ENCODE results near the gene DMAC1.

The DMAC1 gene

DNA sequence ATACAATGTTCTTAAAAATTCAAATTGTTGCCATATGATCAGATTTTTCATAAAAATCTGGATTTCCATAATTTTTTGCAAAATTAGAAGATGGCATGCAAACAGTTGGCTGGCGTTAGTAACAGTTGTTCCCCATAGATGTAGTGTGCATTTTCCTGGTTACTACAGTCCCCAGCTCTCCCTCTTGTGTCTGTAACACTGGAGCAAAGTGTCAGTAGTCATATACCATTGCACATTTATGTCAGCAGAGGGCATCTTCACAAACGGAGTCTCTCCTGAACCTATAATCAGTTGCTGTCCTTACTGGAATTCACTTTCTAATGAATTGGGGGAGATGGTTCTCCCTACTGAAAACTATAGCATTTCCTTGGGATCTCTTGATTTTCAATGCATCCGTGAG, 44.7 kb upstream of the DMAC1 start:
- peak; percentile 67; the same call in 2 of the 3 replicates for ATAC-seq (ENCODE audit: insufficient read depth, low read depth)
- H3K27ac ChIP-seq (ENCODE audit: low read length): no peak overlapping the region

DNA sequence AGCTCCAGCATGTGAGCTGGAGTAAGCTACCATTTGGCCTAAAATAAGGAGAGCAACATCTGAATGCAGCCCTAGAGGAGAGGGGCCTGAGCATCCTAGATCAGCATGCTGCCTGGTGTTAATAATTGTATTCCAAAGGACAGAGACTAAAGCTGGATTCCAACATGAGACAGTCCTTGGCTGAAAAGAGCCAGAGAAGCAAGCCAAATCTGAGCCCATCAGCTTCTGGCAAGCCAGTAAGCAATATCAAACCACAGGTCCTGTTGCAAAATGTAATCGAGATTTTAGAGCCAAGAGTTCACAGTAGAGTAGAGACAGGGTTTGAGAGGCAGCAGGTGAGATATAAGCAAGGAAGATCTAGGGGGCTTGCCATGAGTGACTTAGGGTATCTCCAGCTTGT, 42.3 kb upstream of the DMAC1 start:
- no peak overlapping the region for H3K4me3 ChIP-seq (ENCODE audit: low read depth in 1 of 2, low read length in 2 of 2)
- no peaks in the 10 kb centered on the region for H3K27me3 ChIP-seq (ENCODE audit: insufficient read depth, low read length, poor library complexity)
- no peaks in the 10 kb centered on the region for H3K79me2 ChIP-seq (ENCODE audit: insufficient read depth, low read length)
- H3K4me2 ChIP-seq (ENCODE audit: insufficient read depth, low read length): no peak overlapping the region
- no peak for DNase-seq
- no peak overlapping the region for H3K9ac ChIP-seq (ENCODE audit: low read depth, low read length)
- no peaks in the 10 kb centered on the region for H3K4me1 ChIP-seq (ENCODE audit: insufficient read depth, low read length)
- H3K9me3 ChIP-seq (ENCODE audit: insufficient read depth, low read length, severe bottlenecking): no peaks in the 10 kb centered on the region
- no peak for ATAC-seq (ENCODE audit: insufficient read depth, low read depth)
- TF ChIP-seq, protein P1, sequence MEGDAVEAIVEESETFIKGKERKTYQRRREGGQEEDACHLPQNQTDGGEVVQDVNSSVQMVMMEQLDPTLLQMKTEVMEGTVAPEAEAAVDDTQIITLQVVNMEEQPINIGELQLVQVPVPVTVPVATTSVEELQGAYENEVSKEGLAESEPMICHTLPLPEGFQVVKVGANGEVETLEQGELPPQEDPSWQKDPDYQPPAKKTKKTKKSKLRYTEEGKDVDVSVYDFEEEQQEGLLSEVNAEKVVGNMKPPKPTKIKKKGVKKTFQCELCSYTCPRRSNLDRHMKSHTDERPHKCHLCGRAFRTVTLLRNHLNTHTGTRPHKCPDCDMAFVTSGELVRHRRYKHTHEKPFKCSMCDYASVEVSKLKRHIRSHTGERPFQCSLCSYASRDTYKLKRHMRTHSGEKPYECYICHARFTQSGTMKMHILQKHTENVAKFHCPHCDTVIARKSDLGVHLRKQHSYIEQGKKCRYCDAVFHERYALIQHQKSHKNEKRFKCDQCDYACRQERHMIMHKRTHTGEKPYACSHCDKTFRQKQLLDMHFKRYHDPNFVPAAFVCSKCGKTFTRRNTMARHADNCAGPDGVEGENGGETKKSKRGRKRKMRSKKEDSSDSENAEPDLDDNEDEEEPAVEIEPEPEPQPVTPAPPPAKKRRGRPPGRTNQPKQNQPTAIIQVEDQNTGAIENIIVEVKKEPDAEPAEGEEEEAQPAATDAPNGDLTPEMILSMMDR (IDR thresholded peaks at IDR 0.05; ENCODE audit: borderline replicate concordance, extremely low read depth, low read length, poor library complexity, severe bottlenecking): no peak
- TF ChIP-seq EZH2 (IDR thresholded peaks at IDR 0.05; ENCODE audit: borderline replicate concordance, low read depth, low read length, severe bottlenecking): no peak
- no peaks in the 10 kb centered on the region for H3K36me3 ChIP-seq (ENCODE audit: insufficient read depth, low read length)
- H3K27ac ChIP-seq (ENCODE audit: low read length): no peak overlapping the region
- H2AFZ ChIP-seq (ENCODE audit: low read depth, low read length): no peak overlapping the region
- no peaks in the 10 kb centered on the region for H4K20me1 ChIP-seq (ENCODE audit: insufficient read depth, low read length)

More for the DNA sequence above, 44.7 kb upstream of the DMAC1 start:
- Histone ChIP-seq H3K9ac (ENCODE audit: low read depth, low read length) (no peak overlapping the region), H3K79me2 (ENCODE audit: insufficient read depth, low read length) (no peaks in the 10 kb centered on the region), H3K4me1 (ENCODE audit: insufficient read depth, low read length) (no peaks in the 10 kb centered on the region), H3K4me2 (ENCODE audit: insufficient read depth, low read length) (no peak overlapping the region), H3K9me3 (ENCODE audit: insufficient read depth, low read length, severe bottlenecking) (no peaks in the 10 kb centered on the region), H2AFZ (ENCODE audit: low read depth, low read length) (no peak overlapping the region), H3K36me3 (ENCODE audit: insufficient read depth, low read length) (no peaks in the 10 kb centered on the region), H3K27me3 (ENCODE audit: insufficient read depth, low read length, poor library complexity) (no peaks in the 10 kb centered on the region), H4K20me1 (ENCODE audit: insufficient read depth, low read length) (no peaks in the 10 kb centered on the region), H3K4me3 (ENCODE audit: low read depth in 1 of 2, low read length in 2 of 2) (no peak overlapping the region)
- no peak for TF ChIP-seq EZH2 (IDR thresholded peaks at IDR 0.05; ENCODE audit: borderline replicate concordance, low read depth, low read length, severe bottlenecking)
- TF ChIP-seq, protein P1 (IDR thresholded peaks at IDR 0.05; ENCODE audit: borderline replicate concordance, extremely low read depth, low read length, poor library complexity, severe bottlenecking): peak; percentile 54
- DNase-seq: peak; percentile 10

DNA sequence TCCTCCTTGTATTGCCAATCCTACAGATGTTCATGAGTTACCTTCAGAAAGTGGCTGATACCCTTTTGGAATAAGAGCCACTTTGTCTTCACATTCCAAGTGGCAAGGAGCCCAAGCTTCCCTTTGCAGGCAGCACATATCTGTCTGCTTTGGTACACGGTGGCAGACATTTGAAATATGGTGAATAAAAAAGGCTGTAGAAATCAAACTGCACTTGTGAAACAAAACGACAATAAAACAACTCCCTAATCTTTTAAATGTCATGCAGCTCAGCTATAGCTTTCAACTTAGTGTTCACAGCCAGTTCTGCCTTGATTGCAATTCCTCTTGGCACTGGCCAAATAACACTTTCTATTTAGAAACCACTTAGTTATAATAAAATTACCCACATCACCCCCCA, 35.0 kb upstream of the DMAC1 start:
- Histone ChIP-seq H3K9me3 (ENCODE audit: insufficient read depth, low read length, severe bottlenecking) (no peaks in the 10 kb centered on the region), H3K27ac (ENCODE audit: low read length) (no peak overlapping the region), H3K79me2 (ENCODE audit: insufficient read depth, low read length) (no peaks in the 10 kb centered on the region), H3K27me3 (ENCODE audit: insufficient read depth, low read length, poor library complexity) (no peaks in the 10 kb centered on the region), H3K4me2 (ENCODE audit: insufficient read depth, low read length) (no peak overlapping the region), H4K20me1 (ENCODE audit: insufficient read depth, low read length) (no peaks in the 10 kb centered on the region), H3K4me3 (ENCODE audit: low read depth in 1 of 2, low read length in 2 of 2) (no peak overlapping the region), H2AFZ (ENCODE audit: low read depth, low read length) (no peak overlapping the region), H3K36me3 (ENCODE audit: insufficient read depth, low read length) (no peaks in the 10 kb centered on the region), H3K9ac (ENCODE audit: low read depth, low read length) (no peak overlapping the region), H3K4me1 (ENCODE audit: insufficient read depth, low read length) (no peaks in the 10 kb centered on the region)
- TF ChIP-seq, protein P1 (IDR thresholded peaks at IDR 0.05; ENCODE audit: borderline replicate concordance, extremely low read depth, low read length, poor library complexity, severe bottlenecking): no peak
- no peak for TF ChIP-seq EZH2 (IDR thresholded peaks at IDR 0.05; ENCODE audit: borderline replicate concordance, low read depth, low read length, severe bottlenecking)
- ATAC-seq (ENCODE audit: insufficient read depth, low read depth) (no peak), DNase-seq (no peak)

DNA sequence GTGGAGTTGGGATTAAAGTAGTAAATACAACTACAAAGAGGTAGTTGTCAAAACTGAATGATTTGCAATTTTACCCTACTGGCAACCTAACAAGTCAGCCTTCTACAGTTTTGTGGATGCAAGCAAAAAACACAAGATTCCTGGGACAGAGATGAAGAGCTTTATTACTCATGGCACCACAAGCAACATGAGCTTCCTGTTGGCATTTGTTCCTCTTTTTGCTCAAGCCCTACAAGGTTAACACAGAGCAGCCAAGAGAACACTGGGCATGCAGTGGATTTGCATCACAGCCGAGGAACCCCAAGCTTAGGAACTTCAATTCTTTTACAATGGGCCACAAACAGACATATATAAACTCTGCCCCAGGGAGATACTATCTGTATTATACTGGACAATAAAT, 28.8 kb upstream of the DMAC1 start:
- Histone ChIP-seq H3K9me3 (ENCODE audit: insufficient read depth, low read length, severe bottlenecking) (no peaks in the 10 kb centered on the region), H3K36me3 (ENCODE audit: insufficient read depth, low read length) (no peaks in the 10 kb centered on the region), H3K4me1 (ENCODE audit: insufficient read depth, low read length) (no peaks in the 10 kb centered on the region), H3K9ac (ENCODE audit: low read depth, low read length) (no peak overlapping the region), H3K4me3 (ENCODE audit: low read depth in 1 of 2, low read length in 2 of 2) (no peak overlapping the region), H3K79me2 (ENCODE audit: insufficient read depth, low read length) (no peaks in the 10 kb centered on the region), H4K20me1 (ENCODE audit: insufficient read depth, low read length) (no peaks in the 10 kb centered on the region), H3K4me2 (ENCODE audit: insufficient read depth, low read length) (no peak overlapping the region), H3K27me3 (ENCODE audit: insufficient read depth, low read length, poor library complexity) (no peaks in the 10 kb centered on the region), H2AFZ (ENCODE audit: low read depth, low read length) (no peak overlapping the region), H3K27ac (ENCODE audit: low read length) (no peak overlapping the region)
- no peak for TF ChIP-seq EZH2 (IDR thresholded peaks at IDR 0.05; ENCODE audit: borderline replicate concordance, low read depth, low read length, severe bottlenecking)
- TF ChIP-seq, protein P1 (IDR thresholded peaks at IDR 0.05; ENCODE audit: borderline replicate concordance, extremely low read depth, low read length, poor library complexity, severe bottlenecking): no peak
- DNase-seq (no peak), ATAC-seq (ENCODE audit: insufficient read depth, low read depth) (no peak)

Data from DND-41 (cell line).